HepG2 (cell line): ENCODE data around the gene KCTD13. TPM values are rescaled to one million over a fixed set of nuclear protein-coding genes. Genes with fewer than 3 reads are reported as not detected.

Source experiments
- ATAC-seq: fragments of 200-7000 bp; cut with Tn5 transposase; 3 replicates; pipeline ENCODE4 v1.9.1; 2020; ENCODE audit warnings: mild to moderate bottlenecking, moderate library complexity
- BruUV-seq: library from RNA; stranded (reverse); fragments of 400-500 nt; replicated peaks from 2 replicates; lab custom pipeline; 2021; lab: Mats Ljungman, UMichigan
- CTCF ChIA-PET: fragments of 300-600 bp; formaldehyde crosslinking; extraction: SDS; loops from one replicate; lab custom pipeline; 2021; ENCODE audit warnings: low total read pairs, inconsistent platforms, low intra/inter-chr PET ratio; lab: Yijun Ruan, JAX
- POLR2A ChIA-PET: fragments of 350-600 bp; sonication (Branson Sonifier 250); formaldehyde crosslinking; loops from one replicate; lab custom pipeline; 2020; ENCODE audit warnings: antibody characterized with exemption, inconsistent platforms; lab: Yijun Ruan, JAX
- DNase-seq: peaks from one replicate; pipeline ENCODE4 v3.0.0-alpha.2; 2015; ENCODE audit warnings: low spot score
- FAIRE-seq: peaks from 3 replicates; lab custom pipeline; 2011; peaks lifted over from hg19 to GRCh38; lab: Jason Lieb, UNC
- H2AFZ ChIP-seq: one replicate; pipeline ENCODE4 v1.6.1; 2011; ENCODE audit warnings: low read length, inconsistent platforms
- H3K27ac ChIP-seq: fragments of 300-600 bp; 3 replicates; pipeline ENCODE4 v1.8.0; 2011; ENCODE audit warnings: mixed run types, mild to moderate bottlenecking, mixed read lengths, low read length, inconsistent platforms; ENCODE audit not compliant: insufficient read depth; ENCODE audit errors: extremely low read length
- H3K27me3 ChIP-seq, 2 experiments: fragments of 200-600 bp in 1 of 2; 2 replicates in 1 of 2; 3 replicates in 1 of 2; pipeline versions ENCODE4 v1.6.0 to v1.8.0; 2011; ENCODE audit warnings: low read length in 2 of 2, mild to moderate bottlenecking in 2 of 2, moderate library complexity in 2 of 2, inconsistent platforms in 1 of 2; ENCODE audit not compliant: insufficient read depth in 2 of 2, control insufficient read depth in 1 of 2
- H3K36me3 ChIP-seq, 2 experiments: fragments of 200-600 bp in 1 of 2; replicated peaks in 1 of 2; 2 replicates in 1 of 2; 3 replicates in 1 of 2; pipeline versions ENCODE4 v1.5.1 to v1.8.0; 2011; ENCODE audit warnings: low read length in 2 of 2, inconsistent platforms in 1 of 2; ENCODE audit not compliant: insufficient read depth in 2 of 2, control insufficient read depth in 1 of 2
- H3K4me1 ChIP-seq: 2 replicates; pipeline ENCODE4 v1.5.1; 2012; ENCODE audit warnings: low read length, inconsistent platforms; ENCODE audit not compliant: insufficient read depth
- H3K4me2 ChIP-seq: 2 replicates; pipeline ENCODE4 v1.6.0; 2011; ENCODE audit warnings: low read depth, low read length, inconsistent platforms
- H3K4me3 ChIP-seq, 3 experiments: fragments of 200-600 bp in 1 of 3; sonication (generic), shearing (Covaris generic) in 1 of 3; replicated peaks in 1 of 3; 2 replicates each; pipeline ENCODE4 v1.5.1; 2011 to 2016; ENCODE audit warnings: low read length in 3 of 3, inconsistent platforms in 2 of 3, low read depth in 2 of 3, mild to moderate bottlenecking in 2 of 3, control low read depth in 1 of 3, mixed read lengths in 1 of 3; ENCODE audit not compliant: insufficient read depth in 1 of 3
- H3K79me2 ChIP-seq: one replicate; pipeline ENCODE4 v1.6.1; 2011; ENCODE audit warnings: low read length, inconsistent platforms; ENCODE audit not compliant: insufficient read depth
- H3K9ac ChIP-seq: 2 replicates; pipeline ENCODE4 v1.6.0; 2011; ENCODE audit warnings: mild to moderate bottlenecking, low read depth, low read length, inconsistent platforms; ENCODE audit not compliant: insufficient read depth
- H3K9me3 ChIP-seq: 2 replicates; pipeline ENCODE4 v1.5.1; 2012; ENCODE audit warnings: mild to moderate bottlenecking, low read length
- H4K20me1 ChIP-seq: 2 replicates; pipeline ENCODE4 v1.6.0; 2011; ENCODE audit warnings: inconsistent platforms, mild to moderate bottlenecking, low read length, moderate library complexity; ENCODE audit not compliant: insufficient read depth
- ATF1 ChIP-seq: IDR thresholded peaks from 2 replicates; pipeline ENCODE4 v1.6.1; 2016; ENCODE audit warnings: mild to moderate bottlenecking, control low read depth
- CEBPB ChIP-seq: IDR thresholded peaks from 2 replicates; pipeline ENCODE4 v1.6.1; 2011; ENCODE audit warnings: low read depth, low read length, improper control_type of control experiment, borderline replicate concordance
- CEBPG ChIP-seq: IDR thresholded peaks from 2 replicates; pipeline ENCODE4 v1.6.1; 2016
- CREB1 ChIP-seq, 2 experiments: fragments of 450-650 bp in 1 of 2; IDR thresholded peaks; 2 replicates each; pipeline ENCODE4 v1.6.1; 2016 to 2017; ENCODE audit warnings: control low read depth in 1 of 2, mild to moderate bottlenecking in 1 of 2, missing compliant biosample characterization in 1 of 2, missing genetic modification characterization in 1 of 2
- FOXC1 ChIP-seq: sonication (generic); formaldehyde crosslinking; IDR thresholded peaks from 2 replicates; pipeline ENCODE4 v1.8.0; 2022; ENCODE audit warnings: mild to moderate bottlenecking, missing genetic modification reagents, borderline replicate concordance
- GZF1 ChIP-seq: sonication (generic); formaldehyde crosslinking; IDR thresholded peaks from 2 replicates; pipeline ENCODE4 v1.5.1; 2020; ENCODE audit warnings: mild to moderate bottlenecking, missing genetic modification reagents
- HNF4G ChIP-seq, 2 experiments: sonication (generic) in 1 of 2; formaldehyde crosslinking in 1 of 2; IDR thresholded peaks; 2 replicates each; pipeline versions ENCODE4 v1.4.0 to v1.6.1; 2011 to 2020; ENCODE audit warnings: borderline replicate concordance in 2 of 2, low read depth in 2 of 2, mild to moderate bottlenecking in 2 of 2, low read length in 1 of 2, missing genetic modification reagents in 1 of 2, moderate library complexity in 1 of 2
- MIER3 ChIP-seq: IDR thresholded peaks from 2 replicates; pipeline ENCODE4 v1.6.1; 2016; ENCODE audit warnings: missing compliant biosample characterization, borderline replicate concordance
- NFYC ChIP-seq: IDR thresholded peaks from 2 replicates; pipeline ENCODE4 v1.6.1; 2016; ENCODE audit warnings: missing genetic modification reagents, missing compliant biosample characterization
- NR1H2 ChIP-seq: sonication (generic); formaldehyde crosslinking; IDR thresholded peaks from 2 replicates; pipeline ENCODE4 v1.8.1; 2022; ENCODE audit warnings: low read depth, missing genetic modification reagents, borderline replicate concordance
- NR2F2 ChIP-seq: IDR thresholded peaks from 2 replicates; pipeline ENCODE4 v1.6.1; 2012; ENCODE audit warnings: low read depth, inconsistent platforms, borderline replicate concordance
- PITX1 ChIP-seq: sonication (generic); formaldehyde crosslinking; IDR thresholded peaks from 2 replicates; pipeline ENCODE4 v1.5.1; 2020; ENCODE audit warnings: mild to moderate bottlenecking, missing genetic modification reagents
- RARA ChIP-seq: IDR thresholded peaks from 2 replicates; pipeline ENCODE4 v1.6.1; 2016; ENCODE audit warnings: missing genetic modification reagents, missing compliant biosample characterization
- SMAD9 ChIP-seq: sonication (generic); formaldehyde crosslinking; IDR thresholded peaks from 2 replicates; pipeline ENCODE4 v1.5.1; 2020; ENCODE audit warnings: mild to moderate bottlenecking, missing genetic modification reagents
- SRSF1 ChIP-seq: fragments of 200-400 bp; formaldehyde crosslinking; optimal IDR thresholded peaks from 2 replicates; pipeline ENCODE3; 2017; ENCODE audit warnings: mild to moderate bottlenecking, low read depth, low read length, moderate library complexity
- TEAD3 ChIP-seq: optimal IDR thresholded peaks from 2 replicates; pipeline ENCODE3; 2016; ENCODE audit warnings: borderline replicate concordance
- TEF ChIP-seq: sonication (generic); formaldehyde crosslinking; IDR thresholded peaks from 2 replicates; pipeline ENCODE4 v1.5.0; 2020; ENCODE audit warnings: missing genetic modification reagents
- ZNF556 ChIP-seq: sonication (generic); formaldehyde crosslinking; IDR thresholded peaks from 2 replicates; pipeline ENCODE4 v1.4.0; 2020; ENCODE audit warnings: mild to moderate bottlenecking, missing genetic modification reagents, borderline replicate concordance
- ZNF598 ChIP-seq: sonication (generic); formaldehyde crosslinking; IDR thresholded peaks from 2 replicates; pipeline ENCODE4 v1.5.1; 2020; ENCODE audit warnings: mild to moderate bottlenecking, missing genetic modification reagents, borderline replicate concordance
- ZNF607 ChIP-seq: sonication (generic); formaldehyde crosslinking; IDR thresholded peaks from 2 replicates; pipeline ENCODE4 v1.5.1; 2020; ENCODE audit warnings: missing genetic modification reagents, mild to moderate bottlenecking, borderline replicate concordance
- ZNF709 ChIP-seq: sonication (generic); formaldehyde crosslinking; IDR thresholded peaks from 2 replicates; pipeline ENCODE4 v1.5.0; 2020; ENCODE audit warnings: mild to moderate bottlenecking, missing genetic modification reagents
- WGBS: methylation state at CpG from one replicate; pipeline ENCODE4 v1.1.6; 2017; ENCODE audit warnings: low lambda C conversion rate; 5-methylcytosine and 5-hydroxymethylcytosine counted together
- in situ Hi-C: cut with HindIII; loops from 2 replicates; pipeline ENCODE4 v1.10.0; 2017; ENCODE audit warnings: low pct_unique_long_range_greater_than_20kb; ENCODE audit not compliant: extremely low pct_ligation_motif_present
- intact Hi-C: fragments of 100-400 bp; cut with micrococcal nuclease; formaldehyde crosslinking; loops from one replicate; pipeline ENCODE4 v1.10.0; 2022; ENCODE audit not compliant: unreplicated experiment
- polyA plus RNA-seq, 8 experiments: library from polyadenylated mRNA; depleted of rRNA in 3 of 8; stranded (reverse) in 7 of 8; unstranded in 1 of 8; fragments of >200 nt; fragmentation: Illumina TruSeq in 4 of 8; extraction: Trizol in 4 of 8; gene quantifications; 2 replicates each; pipeline versions ENCODE4 v1.2.1 to v1.2.3, GENCODE V29; 2011 to 2016; ENCODE audit warnings: low read depth in 4 of 8, missing spikeins in 1 of 8, mixed read lengths in 1 of 8; ENCODE audit not compliant: insufficient read depth in 1 of 8
- total RNA-seq, 5 experiments: library from RNA; depleted of rRNA; stranded (reverse); fragments of >200 nt; fragmentation: Illumina TruSeq; extraction: Trizol; gene quantifications; 2 replicates each; pipeline ENCODE4 v1.2.3, GENCODE V29; 2016; ENCODE audit warnings: low read depth in 1 of 5
- TF ChIP-seq, protein P1 (sequence below): sonication (generic); formaldehyde crosslinking; IDR thresholded peaks from 2 replicates; pipeline ENCODE4 v1.5.0; 2020; ENCODE audit warnings: missing genetic modification reagents

Gene KCTD13
- total and polyA plus RNA-seq, 2 of the 13 experiments (the other 11 are each of a cell fraction or from before 2014, with no cell fraction given), result 6.3 to 14.7 TPM

DNA sequence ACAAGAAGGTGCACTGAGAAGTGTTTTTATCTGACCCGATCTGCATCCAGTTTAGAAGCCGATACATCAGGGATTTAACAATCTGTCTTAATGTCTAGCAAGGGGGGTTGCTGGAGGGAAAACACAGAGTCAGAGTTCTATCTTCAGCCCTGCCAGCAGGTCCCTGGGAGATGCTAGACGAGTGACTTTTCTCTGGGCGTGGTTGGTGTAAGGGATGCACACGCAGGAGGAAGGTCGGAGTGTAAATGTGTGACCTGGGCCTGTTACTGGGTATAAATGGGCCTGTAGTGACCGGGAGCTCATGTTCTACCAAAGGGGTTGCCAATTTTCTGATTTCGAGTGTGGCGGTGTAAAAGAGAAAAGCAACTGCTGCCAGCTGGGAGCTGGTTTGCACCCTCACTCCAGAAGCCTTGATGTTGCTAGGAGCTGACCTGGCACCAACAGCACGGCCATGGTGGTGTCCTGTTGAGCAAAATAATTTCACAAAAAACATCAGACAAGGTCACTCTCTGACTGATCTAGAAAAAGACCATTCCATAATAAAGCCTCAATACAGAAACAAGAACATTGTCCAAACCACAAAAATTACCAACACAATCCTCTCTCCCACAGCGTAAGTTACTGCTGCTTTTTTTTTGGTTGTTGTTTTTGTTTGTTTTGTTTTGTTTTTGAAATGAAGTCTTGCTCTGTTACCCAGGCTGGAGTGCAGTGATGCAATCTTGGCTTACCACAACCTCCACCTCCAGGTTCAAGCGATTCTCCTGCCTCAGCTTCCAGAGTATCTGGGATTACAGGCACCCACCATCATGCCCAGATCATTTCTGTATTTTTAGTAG, 1.3 kb upstream of the KCTD13 start:
- WGBS, result 40% methylated on average over 12 of the region's 12 CpGs
- no peaks in the 10 kb centered on the region for H3K27me3 ChIP-seq
- in situ Hi-C loops (loop anchor here (5.0 kb wide), 1 partner anchor 35 kb away; the partner anchor contains the start of gene TMEM219), intact Hi-C loops (loop anchor here (5.0 kb wide), 1 partner anchor 35 kb away; the partner anchor contains the start of gene TMEM219)
- H3K4me1 ChIP-seq, result peaks cover 31% of the 10 kb centered on the region
- peak overlapping the region; percentile 98 for H3K4me2 ChIP-seq
- no peaks in the 10 kb centered on the region for H3K9me3 ChIP-seq
- ChIA-PET CTCF (no interaction called here), POLR2A (interaction anchor here (0.6 to 4.3 kb wide), 18 partner anchors 12 to 248 kb away, joined by 3 to 68 read pairs (median 8); partner anchors contain the start of genes ALDOA, ASPHD1, QPRT and SEZ6L2)
- H2AFZ ChIP-seq, result no peak overlapping the region
- H3K79me2 ChIP-seq, result peaks cover 13% of the 10 kb centered on the region
- H3K4me3 ChIP-seq, result peak overlapping the region; percentile 68 to 96 (median 87)
- no peak for DNase-seq
- no TSS peak for BruUV-seq
- no peak for FAIRE-seq
- ATAC-seq, result no peak
- peak overlapping the region; percentile 83 for H3K9ac ChIP-seq
- H3K27ac ChIP-seq, result peak overlapping the region; percentile 77
- no peaks in the 10 kb centered on the region for H4K20me1 ChIP-seq
- peaks cover 0 to 9% of the 10 kb centered on the region in 2 experiments; a peak in 2 of 5 replicates for H3K36me3 ChIP-seq
- TF ChIP-seq ZNF598 (peak; percentile 4; the same call in 1 of the 2 replicates), NR2F2 (0 out of 2 replicates have a peak, but pooled peaks have one; percentile 14), SMAD9 (0 out of 2 replicates have a peak, but pooled peaks have one; percentile 5), GZF1 (0 out of 2 replicates have a peak, but pooled peaks have one; percentile 19), TEAD3 (CRISPR knock-in tag) (peak; percentile 14), HNF4G (IDR thresholded peaks at IDR 0.05; ENCODE audit: borderline replicate concordance, low read depth, low read length) (0 out of 2 replicates have a peak, but pooled peaks have one; percentile 5), HNF4G (CRISPR knock-in tag; IDR thresholded peaks at IDR 0.05; ENCODE audit: borderline replicate concordance, low read depth) (no peak), PITX1 (0 out of 2 replicates have a peak, but pooled peaks have one; percentile 26), TEF (CRISPR knock-in tag) (no peak), ZNF556 (CRISPR knock-in tag) (0 out of 2 replicates have a peak, but pooled peaks have one; percentile 59), SRSF1 (peak; percentile 13), NR1H2 (no peak), ZNF709 (CRISPR knock-in tag) (0 out of 2 replicates have a peak, but pooled peaks have one; percentile 5), NFYC (CRISPR knock-in tag) (no peak), CEBPG (0 out of 2 replicates have a peak, but pooled peaks have one; percentile 9), ZNF607 (CRISPR knock-in tag) (0 out of 2 replicates have a peak, but pooled peaks have one; percentile 22), ATF1 (no peak), CEBPB (peak; percentile 34; the same call in 1 of the 2 replicates), FOXC1 (CRISPR knock-in tag) (0 out of 2 replicates have a peak, but pooled peaks have one; percentile 5), CREB1 (IDR thresholded peaks at IDR 0.05) (no peak), CREB1 (CRISPR knock-in tag; IDR thresholded peaks at IDR 0.05) (0 out of 2 replicates have a peak, but pooled peaks have one; percentile 29), RARA (no peak), MIER3 (no peak)
- TF ChIP-seq, protein P1, sequence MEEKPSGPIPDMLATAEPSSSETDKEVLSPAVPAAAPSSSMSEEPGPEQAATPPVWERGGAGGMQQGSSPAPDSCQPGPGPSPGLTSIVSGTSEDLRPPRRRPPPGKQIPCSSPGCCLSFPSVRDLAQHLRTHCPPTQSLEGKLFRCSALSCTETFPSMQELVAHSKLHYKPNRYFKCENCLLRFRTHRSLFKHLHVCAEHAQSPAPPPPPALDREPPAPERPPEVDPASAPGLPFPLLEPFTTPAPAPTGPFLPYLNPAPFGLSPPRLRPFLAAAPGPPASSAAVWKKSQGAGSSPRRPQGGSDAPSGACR (CRISPR knock-in tag), result no peak
